ENCODE measurements around the gene DNER.

The DNER gene

GRCh38 chr2:229443546-229444268 lies 270.6 kb downstream of the DNER start:
- DNase-seq (ENCODE audit: low read depth in 2 of 2), result no peak

DNA sequence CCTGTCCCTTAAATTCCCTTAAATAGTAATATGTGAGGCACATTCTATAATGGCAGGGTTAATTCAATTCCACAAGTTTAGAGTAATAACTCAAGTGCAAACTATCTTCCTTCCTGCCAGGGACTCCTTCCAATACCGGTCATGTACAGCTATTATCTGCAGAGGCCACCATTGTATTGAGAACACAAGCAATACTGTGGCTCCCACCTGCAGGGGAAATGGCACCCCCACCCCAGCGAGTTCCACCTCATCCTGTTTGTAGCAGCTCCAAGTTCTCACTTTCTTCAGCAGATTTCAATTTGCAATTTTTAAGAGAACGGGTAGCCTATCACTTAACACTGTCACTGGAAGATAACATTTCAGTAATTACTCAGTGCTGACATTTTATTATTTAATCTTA lies 271.2 kb downstream of the DNER start:
- DNase-seq (ENCODE audit: low read depth in 2 of 2), result no peak

GRCh38 chr2:229438430-229439159 lies 275.8 kb downstream of the DNER start:
- DNase-seq (ENCODE audit: low read depth in 2 of 2), result no peak

GRCh38 chr2:229437467-229437866 lies 276.9 kb downstream of the DNER start:
- no peak for DNase-seq (ENCODE audit: low read depth in 2 of 2)

DNA sequence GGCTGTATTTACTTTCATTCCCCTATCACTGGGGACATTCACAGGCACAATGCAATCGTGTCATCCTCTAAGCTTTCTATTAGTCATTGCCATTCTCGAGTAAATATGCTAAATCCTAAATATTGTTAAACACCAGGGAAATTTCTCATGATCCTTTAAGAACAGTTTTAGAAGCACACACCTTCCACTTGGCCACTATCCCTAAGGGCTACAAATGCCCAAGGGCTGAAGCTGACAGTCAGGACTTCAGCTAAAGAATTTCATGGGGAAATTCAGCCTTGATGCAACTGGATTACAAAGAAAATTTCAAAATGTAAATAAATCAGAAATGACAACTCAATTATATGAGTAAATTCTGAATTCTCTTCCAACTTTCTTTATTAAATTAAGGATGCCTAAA lies 280.2 kb downstream of the DNER start:
- DNase-seq (ENCODE audit: low read depth in 2 of 2), result no peak

- no peak for DNase-seq (ENCODE audit: low read depth in 2 of 2)
Measured at GRCh38 chr2:229433351-229433750, 281.0 kb downstream of the DNER start.

GRCh38 chr2:229431327-229431954 lies 282.9 kb downstream of the DNER start:
- no peak for DNase-seq (ENCODE audit: low read depth in 2 of 2)

GRCh38 chr2:229429589-229429988 lies 284.8 kb downstream of the DNER start:
- DNase-seq (ENCODE audit: low read depth in 2 of 2), result no peak

GRCh38 chr2:229426464-229426863 lies 287.9 kb downstream of the DNER start:
- DNase-seq (ENCODE audit: low read depth in 2 of 2), result no peak

DNA sequence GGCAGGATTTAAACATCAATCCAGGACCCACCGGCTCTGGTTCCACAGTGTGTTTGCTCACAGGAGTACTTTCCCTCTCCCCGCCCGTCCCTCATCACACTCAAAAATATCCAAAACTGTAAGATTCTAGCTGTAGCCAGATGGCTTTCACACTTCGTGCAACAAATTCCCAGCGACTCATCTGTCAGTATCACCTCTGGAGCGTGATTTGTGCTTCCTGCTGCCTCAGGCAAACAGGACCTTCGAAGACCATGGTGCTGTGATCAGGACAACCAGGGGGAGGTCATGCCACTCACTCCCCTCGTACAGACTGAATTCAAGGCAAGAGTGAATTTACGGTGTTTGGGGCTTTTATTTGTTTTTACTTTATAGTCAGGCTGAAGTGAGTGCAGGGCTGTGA lies 288.8 kb downstream of the DNER start:
- DNase-seq (ENCODE audit: low read depth in 2 of 2), result no peak

DNA sequence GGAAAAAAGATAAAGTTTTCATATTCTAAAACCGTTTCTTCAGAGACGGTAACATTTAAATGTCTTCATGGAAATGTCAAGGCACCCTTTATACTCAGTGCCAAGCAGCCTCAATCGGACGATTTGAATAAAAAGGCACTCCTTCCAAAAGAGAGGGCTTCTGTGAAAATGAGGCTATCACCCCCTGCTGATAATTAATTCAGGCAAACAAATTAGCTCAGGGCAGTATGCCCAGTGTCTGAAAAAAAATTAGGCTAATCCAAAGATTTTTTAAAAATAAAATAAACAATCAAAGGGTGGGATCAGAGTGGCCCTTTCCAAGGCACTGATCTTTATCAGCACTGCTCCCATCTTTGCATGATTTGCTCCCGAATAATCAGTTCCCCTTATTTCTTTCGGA lies 292.3 kb downstream of the DNER start:
- DNase-seq (ENCODE audit: low read depth in 2 of 2), result no peak

GRCh38 chr2:229419158-229419557 lies 295.2 kb downstream of the DNER start:
- DNase-seq (ENCODE audit: low read depth in 2 of 2), result no peak

GRCh38 chr2:229417916-229418315 lies 296.4 kb downstream of the DNER start:
- no peak for DNase-seq (ENCODE audit: low read depth in 2 of 2)

GRCh38 chr2:229417176-229417575 lies 297.2 kb downstream of the DNER start:
- no peak for DNase-seq (ENCODE audit: low read depth in 2 of 2)

DNA sequence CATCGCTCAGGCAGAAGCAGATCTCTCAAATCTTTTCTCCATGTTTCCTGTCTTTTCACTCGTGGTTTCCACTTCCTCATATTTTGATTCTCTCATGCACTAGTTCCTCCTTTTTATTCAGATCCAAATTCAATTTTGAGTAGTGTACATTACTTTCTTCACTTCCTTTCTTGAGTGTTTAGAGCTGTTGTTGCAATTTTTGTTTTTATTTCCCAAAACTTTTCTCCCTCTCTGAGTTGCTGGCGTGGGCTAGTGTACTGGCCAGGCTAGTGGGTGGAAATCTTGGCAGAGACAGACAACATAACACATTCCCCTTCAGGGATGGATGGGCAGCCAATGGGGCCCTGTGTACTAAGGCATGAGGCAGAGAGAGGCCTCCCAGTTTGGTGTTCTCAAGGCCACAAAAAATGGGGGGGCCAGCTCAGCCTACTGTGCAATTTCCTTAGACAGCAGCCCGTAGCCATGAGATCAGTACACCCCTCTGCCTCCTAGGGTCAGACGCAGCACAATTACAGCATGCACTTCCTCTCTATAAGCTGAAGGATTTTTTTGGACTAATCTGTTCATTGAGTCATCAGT lies 298.1 kb downstream of the DNER start:
- no peak for DNase-seq (ENCODE audit: low read depth in 2 of 2)

GRCh38 chr2:229414631-229415030 lies 299.7 kb downstream of the DNER start:
- no peak for DNase-seq (ENCODE audit: low read depth in 2 of 2)

DNA sequence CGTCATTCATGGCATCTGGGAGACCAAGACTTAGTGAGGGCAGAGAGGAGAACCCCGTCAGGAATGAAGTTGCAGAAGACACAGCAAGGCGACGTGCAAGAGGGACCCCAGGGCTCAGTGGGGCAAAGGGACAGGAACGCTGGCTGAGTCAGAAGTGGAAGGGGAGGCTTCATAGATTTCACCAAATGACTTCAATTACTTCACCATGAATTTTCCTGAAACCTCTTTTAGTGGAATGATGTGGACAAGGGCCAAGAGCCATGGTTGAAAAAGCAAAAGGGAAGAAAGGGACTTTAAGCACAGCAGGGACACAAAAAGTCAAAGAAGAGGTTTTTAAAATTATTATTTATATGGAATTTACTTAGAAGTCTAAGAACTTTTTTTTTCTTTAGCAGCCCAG lies 301.7 kb downstream of the DNER start:
- no peak for DNase-seq (ENCODE audit: low read depth in 2 of 2)

- no peak for DNase-seq (ENCODE audit: low read depth in 2 of 2)
Measured at GRCh38 chr2:229410946-229411345, 303.4 kb downstream of the DNER start.

- DNase-seq (ENCODE audit: low read depth in 2 of 2), result no peak
Measured at GRCh38 chr2:229410264-229410663, 304.1 kb downstream of the DNER start.

DNA sequence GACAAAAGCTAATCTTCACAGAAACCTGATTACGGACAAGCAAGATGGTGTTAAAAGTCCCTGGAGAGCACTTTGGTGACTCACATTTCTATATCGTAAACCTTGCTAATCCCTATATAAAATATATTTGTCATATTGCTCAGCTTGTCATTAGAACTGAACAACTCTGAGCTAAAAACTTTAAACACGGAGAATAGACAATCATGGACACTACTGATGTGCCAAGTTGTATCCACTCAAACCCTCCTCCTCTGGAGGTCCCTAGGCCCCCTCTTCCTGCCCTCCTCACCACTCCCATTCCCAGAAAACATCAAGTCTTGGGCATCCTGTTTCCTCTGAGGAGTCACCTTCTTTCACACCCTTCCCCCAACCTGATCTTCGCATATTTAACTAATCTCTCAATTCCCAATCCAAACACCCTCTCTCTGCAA lies 304.6 kb downstream of the DNER start:
- DNase-seq (ENCODE audit: low read depth in 2 of 2), result no peak

DNA sequence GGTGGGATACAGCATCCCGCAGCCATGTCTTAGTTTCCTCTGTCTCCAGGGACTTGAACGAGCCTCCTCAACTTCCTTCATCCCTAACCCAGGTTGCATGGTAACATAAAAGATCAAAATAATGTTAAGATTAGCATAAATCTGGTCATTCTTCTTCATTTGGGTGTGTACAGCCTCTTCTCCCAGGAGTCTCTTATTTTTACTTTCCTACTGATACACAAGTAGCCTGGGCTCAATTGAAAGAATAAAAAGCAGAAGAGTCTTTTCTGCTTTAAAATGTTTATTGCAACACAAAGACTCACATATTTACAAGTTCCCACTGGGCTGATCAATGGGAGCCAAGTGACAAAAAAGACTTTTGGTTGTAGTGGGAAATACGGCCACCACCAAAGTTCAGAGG lies 305.4 kb downstream of the DNER start:
- no peak for DNase-seq (ENCODE audit: low read depth in 2 of 2)

DNA sequence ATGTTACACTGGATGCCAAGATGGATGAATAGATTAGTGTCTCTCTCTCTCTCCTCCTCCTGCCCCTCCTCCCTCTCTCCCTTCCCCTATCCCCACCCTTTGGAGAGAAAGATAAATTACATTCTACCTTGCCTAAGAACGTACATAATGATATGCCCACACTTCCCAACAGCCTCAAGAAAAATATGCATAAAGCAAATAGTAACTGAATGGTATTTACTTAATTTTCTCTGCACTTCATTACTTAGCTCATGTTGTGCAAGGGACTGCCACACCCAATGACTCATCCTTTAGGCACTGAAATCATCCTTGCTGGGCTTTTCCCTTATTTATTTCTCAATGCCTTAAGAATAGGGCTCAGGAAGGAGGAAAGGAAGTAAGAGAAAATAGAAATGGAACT lies 306.0 kb downstream of the DNER start:
- DNase-seq (ENCODE audit: low read depth in 2 of 2), result no peak

DNA sequence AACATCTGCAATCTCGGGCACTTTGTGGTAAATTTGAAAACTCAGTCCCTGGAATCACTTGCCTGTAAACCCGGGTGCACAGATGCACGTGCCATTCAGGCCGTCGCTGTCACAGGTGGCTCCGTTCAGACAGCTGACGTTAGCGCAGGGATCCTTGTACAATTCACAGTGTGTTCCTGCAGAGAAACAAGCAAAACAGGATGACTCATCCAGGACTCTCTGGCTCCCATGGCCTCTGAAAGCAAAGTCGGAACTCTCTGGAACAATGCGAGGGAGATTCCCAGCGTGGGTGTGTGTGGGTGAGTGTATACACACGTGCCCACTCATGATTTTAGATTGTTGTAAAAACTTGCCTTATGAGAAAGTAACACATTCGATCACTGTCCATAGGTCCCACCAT lies 307.2 kb downstream of the DNER start:
- DNase-seq (ENCODE audit: low read depth in 2 of 2), result no peak
